Stomach (tissue), 4 donors: ENCODE data around the gene NCF4.

Experiments
- EP300 ChIP-seq: sonication (generic); formaldehyde crosslinking; IDR thresholded peaks from one replicate; pipeline ENCODE4 v1.6.1; 2017; ENCODE audit warnings: antibody characterized with exemption
- POLR2A ChIP-seq, 4 donors: fragments of 450-650 bp; IDR thresholded peaks; one replicate each; pipeline ENCODE4 v1.6.1; 2016; ENCODE audit warnings: antibody characterized with exemption in 4 of 4, control low read depth in 2 of 4, mild to moderate bottlenecking in 1 of 4, moderate library complexity in 1 of 4
- POLR2AphosphoS5 ChIP-seq, 3 donors: sonication (generic); formaldehyde crosslinking; IDR thresholded peaks; one replicate each; pipeline ENCODE4 v1.6.1; 2016; ENCODE audit warnings: antibody characterized with exemption in 3 of 3
- TF ChIP-seq, protein P1 (sequence below), 7 experiments: fragments of 450-650 bp in 4 of 7; fragments of 200-600 bp in 3 of 7; sonication (generic) in 3 of 7; IDR thresholded peaks; one replicate each; pipeline ENCODE4 v1.5.1; 2016 to 2019; ENCODE audit warnings: antibody characterized with exemption in 7 of 7, control low read depth in 2 of 7, mild to moderate bottlenecking in 1 of 7

DNA sequence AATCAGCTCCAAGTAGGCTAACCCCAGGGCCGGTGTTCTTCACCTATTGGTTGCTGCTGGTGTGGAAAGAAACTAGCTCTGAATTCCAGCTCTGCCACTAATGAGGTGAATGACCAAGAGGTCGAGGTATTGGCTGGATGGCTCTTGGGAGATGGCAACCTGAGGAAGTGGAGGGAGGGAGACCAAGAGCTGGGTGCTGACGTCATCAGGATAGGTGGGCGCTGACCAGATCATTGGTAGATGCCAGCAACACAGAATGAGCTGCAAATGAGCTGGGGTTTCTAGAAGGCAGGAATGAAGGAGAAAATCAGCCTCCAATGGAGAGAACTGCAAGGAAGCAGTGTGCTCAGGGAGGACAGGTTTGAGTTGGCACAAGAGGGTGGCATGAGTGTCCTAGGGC is 37.9 kb downstream of the NCF4 start:
- TF ChIP-seq, protein P1, sequence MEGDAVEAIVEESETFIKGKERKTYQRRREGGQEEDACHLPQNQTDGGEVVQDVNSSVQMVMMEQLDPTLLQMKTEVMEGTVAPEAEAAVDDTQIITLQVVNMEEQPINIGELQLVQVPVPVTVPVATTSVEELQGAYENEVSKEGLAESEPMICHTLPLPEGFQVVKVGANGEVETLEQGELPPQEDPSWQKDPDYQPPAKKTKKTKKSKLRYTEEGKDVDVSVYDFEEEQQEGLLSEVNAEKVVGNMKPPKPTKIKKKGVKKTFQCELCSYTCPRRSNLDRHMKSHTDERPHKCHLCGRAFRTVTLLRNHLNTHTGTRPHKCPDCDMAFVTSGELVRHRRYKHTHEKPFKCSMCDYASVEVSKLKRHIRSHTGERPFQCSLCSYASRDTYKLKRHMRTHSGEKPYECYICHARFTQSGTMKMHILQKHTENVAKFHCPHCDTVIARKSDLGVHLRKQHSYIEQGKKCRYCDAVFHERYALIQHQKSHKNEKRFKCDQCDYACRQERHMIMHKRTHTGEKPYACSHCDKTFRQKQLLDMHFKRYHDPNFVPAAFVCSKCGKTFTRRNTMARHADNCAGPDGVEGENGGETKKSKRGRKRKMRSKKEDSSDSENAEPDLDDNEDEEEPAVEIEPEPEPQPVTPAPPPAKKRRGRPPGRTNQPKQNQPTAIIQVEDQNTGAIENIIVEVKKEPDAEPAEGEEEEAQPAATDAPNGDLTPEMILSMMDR (IDR thresholded peaks at IDR 0.05) = no peak
- no peak for TF ChIP-seq POLR2A (IDR thresholded peaks at IDR 0.05)
- no peak for TF ChIP-seq EP300
- TF ChIP-seq POLR2AphosphoS5 (IDR thresholded peaks at IDR 0.05) = no peak
